HG03469 (cell line): ENCODE results near the gene TRIL.

Source experiments
- ATAC-seq: cut with Tn5 transposase; IDR thresholded peaks from one replicate; pipeline ENCODE4 v1.9.1; 2021; ENCODE audit warnings: mild to moderate bottlenecking, moderate library complexity, moderate number of reproducible peaks; ENCODE audit not compliant: unreplicated experiment

TRIL gene

DNA sequence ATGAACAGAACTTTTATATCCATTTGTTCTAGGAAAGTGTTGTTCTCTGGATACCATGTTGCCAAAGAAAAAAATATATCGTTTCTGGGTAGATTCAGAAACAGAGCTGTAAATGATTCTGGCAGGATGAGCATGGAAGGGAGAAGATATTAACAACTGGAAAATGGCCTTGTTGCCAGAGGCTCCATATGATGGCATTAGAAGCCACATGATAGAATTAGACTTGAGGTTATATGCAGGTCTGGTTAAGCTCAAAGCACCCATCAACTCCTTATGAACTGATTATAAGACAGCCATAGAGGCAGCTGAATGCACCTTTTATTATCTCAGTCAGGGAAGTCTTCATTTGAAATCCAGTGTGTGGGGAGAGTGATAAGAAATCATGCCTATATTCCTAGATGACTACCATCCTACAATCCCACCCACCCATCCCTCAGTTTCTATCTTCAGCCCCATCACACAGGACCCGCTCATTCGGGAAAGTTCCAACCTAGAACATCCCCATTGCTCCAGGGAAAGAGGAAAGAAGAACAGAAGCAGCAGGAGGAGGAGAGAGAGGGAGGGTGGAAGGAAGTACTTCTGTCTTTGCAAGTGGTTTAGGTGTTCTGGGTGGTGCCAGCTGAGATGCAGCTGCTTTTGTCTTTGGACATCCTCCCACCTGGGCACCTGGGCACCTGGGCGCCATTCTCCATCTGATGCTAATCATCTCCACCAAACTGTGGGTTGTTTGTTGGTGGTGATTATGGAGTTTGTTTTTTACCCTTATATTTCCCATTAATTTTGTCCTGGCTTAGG, 25.5 kb upstream of the TRIL start:
- no peak for ATAC-seq

DNA sequence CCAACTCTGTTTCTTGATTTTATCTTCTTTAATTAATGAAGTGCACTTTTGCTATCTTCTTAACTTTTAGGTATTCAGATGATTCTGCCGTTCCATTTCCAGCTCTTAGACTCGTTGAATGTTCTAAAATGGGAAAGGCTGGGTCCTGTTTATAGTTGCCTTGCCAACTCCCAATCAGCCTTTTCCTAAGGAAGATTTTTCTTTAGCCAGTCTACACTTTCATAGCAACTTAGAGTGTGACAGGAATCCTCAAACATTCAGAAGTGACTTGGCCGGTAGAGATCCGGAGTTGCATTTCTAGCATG, 23.0 kb upstream of the TRIL start:
- no peak for ATAC-seq

DNA sequence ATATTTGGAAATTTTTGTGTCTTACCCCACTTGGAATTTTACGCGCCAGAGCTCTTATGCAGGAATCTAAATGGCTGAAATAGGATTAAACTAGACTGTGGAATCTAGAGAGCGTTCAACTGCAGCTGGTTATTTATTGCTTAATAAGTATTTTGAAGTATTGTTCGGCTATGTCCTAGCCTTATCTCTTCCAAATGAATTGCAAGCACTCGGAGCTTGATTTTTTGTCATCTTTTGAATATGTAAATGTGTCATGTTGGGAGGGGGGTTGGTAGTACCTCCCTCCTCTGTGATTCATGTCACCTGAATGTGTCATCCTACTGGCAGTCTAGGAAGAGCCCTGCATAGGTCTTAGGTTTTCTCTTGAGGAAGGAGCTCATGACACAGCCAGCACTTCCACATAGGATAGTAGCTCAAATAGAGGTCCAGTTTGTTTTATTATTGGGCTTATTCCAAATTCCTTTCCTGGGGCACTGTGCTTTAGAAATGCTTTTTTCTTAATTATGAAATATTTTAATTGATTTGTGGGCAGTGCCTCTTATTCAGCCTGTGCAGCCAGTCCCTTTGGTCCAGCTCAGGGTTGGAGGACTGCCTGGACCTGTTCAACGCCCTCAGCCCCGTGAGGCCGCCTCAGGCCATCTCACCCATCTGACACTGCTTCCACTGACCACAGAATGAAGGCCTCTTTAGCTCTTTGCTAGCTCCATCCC, 22.5 kb upstream of the TRIL start:
- no peak for ATAC-seq

DNA sequence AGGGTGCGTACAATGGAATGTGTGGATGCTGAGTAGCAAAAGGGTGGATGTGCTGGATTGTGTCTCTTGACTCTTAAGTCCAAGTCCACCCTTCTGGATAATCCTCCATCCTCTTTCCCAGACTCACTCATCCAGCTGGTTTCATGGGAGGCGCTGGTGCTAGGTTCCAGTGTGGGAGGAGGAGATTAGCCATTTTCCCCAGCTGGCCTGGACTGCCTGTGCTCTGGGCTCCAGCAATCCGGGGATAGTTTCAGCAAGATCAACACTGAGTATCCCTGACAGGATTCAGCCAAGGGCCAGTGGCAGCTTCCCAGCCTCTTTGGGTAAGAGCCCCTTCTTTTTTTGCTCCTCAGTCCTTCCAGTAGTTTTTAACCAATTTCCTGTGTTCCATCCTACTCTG, 21.6 kb upstream of the TRIL start:
- ATAC-seq = no peak

DNA sequence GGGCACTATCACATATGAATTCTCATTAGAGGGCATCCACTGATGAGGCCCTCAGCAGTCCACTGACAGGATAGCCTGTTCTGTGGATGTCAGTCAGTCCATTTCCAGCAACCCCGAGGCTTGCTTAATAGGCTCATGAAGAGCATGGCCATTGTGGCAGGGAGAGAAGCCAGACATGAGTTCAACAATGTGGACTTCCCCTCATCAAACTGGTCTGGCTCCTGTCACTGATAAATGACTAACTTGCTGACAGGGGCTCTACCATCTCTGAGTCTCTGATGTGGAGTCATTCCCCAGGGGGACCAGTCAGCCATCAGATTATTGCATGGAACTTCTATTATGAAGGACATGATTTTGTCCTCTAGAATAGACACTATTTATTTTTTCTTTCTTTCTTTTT, 19.8 kb upstream of the TRIL start:
- ATAC-seq = no peak

DNA sequence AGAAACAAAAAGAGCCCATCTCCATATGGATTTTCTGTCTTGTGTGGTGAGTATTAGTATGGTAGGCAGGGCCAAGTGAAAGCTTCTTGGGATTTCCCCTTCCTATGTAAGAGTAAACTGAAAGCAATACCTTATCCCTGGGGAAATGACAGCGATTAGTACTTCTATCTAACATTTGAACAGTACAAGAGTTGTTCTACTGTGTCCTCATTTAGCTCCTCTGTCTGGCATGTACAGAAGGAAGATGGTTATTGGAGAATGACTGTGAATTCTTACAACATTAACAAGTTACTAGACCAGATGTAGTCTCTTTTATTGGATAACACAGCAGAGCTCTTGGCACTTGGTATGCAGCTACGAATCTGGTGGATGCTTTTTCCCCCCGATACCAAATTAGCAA, 17.9 kb upstream of the TRIL start:
- ATAC-seq = no peak

DNA sequence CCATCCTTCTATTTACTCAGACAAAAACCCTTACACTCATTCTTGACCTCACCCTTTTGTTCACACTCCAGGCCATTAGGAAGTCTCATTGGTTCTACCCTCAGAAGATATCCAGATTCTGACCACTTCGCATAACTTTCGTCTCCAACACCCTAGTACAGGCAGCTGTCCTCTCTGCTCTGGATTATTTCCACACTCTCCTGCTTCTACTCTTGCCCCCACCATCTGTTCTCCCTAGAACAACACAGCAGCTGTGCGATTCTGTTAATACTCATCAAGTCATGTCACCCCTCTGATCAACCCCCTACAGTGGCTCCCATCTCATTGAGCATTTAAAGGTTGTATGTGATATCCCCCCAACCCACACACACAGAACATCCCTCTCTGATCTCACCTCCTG, 15.5 kb upstream of the TRIL start:
- ATAC-seq = no peak

DNA sequence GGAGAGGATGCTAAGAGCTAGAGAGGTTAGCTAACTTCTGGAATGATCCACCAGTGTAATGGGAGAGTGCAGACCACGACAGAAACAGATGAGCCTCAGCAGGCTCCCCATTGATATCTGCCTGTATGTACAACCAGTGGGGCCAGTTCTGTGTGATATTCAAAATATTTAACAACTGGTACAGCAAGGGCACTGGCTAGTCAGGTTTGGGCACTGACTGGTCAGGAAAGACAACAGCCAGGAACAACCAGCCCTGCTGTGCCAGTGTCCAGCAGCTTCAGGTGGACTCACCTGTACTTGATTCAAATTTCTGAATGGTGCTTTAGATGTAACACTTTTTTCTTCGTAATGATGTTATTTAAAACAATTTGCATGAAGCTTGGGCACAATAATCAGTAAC, 5.9 kb upstream of the TRIL start:
- ATAC-seq = no peak

DNA sequence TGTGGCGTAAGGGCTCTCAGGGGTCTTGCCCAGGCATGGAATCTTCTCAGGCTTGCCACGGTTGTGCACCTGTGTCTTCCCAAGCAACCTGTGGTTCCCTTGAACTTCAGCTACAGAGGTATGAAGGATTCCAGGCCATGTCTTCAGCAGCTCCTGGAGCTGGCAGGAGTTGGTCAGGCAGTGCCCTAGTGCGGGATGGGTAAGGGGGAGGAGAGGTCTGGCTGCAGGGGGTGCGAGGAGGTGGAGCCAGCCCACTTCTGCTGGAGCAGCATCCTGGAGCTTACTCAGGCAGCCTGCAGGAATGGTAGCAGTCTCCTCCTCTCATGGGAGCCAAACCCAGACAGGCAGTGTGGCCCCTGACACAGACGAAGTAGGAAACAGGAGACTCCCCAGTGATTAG, 3.8 kb upstream of the TRIL start:
- no peak for ATAC-seq

DNA sequence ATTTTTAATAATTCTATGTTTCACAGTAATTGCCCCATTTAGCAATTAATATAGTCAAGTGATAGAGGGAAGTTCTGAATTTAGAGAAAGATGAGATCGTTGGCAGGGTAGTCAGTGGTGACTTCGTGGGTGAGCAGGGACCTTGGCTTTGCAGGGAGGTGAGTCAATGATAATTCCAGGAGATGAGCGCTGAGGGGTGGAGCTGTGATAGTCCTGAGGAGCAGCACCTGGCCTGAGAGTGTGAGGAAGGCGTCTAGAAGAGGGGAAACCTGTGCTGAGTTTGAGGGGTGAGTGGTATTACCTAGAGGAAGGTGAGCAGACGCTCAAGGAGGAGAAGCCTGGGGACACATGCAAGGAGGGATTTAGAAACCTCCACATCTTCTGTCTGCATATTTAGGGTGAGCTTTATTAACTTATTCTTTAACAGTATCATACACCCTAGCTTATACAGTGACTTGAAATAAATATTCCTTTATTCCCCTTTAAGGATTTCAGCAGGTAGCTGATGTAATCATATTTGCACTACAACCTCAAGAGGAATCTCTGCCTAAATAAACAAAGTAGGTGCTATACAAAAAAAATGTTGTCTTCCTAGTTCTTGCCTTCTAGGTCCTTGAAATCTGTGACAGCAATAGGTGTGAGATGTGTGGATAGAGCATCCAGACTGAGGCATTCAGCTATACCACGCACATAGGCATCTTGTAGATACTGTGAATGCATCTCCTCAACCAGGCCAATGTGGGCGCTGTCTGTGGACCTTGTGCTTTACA, 2.1 kb upstream of the TRIL start:
- ATAC-seq = no peak

DNA sequence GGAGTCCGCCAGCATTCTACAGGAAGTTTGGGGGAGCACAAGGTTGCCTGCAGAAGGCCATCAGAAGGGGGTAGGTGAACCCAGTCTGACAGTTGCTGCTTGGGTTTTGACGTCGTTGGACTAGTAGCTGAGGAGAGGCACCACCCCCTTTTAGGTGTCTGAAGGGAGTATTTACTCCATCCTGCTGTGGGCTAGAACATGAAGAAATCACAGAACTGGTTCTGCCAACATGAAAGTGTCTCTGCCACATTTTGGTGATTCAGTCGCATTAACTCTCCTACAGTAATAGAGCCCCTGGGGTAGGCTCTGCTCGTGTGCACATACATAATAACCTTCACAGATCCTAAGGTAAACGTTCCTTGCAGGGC, 834 bp upstream of the TRIL start:
- no peak for ATAC-seq

DNA sequence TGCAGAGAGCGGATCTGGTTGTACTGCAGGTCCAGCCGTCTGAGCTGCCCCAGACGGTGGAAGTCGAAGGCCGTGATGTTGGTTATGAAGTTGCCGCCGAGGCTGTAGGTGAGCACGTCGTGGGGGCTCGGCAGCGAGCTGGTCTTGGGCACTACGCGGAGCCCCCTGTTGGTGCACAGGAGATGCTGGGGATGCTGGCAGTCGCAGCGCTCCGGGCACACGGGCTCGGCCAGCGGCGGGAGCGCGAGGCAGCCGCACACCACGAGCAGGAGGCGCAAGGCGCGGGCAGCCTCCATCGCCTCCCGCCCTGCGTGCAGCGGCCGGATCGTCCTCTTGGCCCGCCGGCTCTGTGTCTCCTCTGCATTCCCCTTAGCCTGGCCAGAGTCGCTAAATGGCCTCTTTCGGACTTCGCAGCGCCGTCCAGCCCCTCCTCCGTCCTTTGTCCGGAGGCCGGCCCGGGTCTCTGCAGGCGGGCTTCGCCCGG, 337 bp downstream of the TRIL start:
- ATAC-seq = no peak

DNA sequence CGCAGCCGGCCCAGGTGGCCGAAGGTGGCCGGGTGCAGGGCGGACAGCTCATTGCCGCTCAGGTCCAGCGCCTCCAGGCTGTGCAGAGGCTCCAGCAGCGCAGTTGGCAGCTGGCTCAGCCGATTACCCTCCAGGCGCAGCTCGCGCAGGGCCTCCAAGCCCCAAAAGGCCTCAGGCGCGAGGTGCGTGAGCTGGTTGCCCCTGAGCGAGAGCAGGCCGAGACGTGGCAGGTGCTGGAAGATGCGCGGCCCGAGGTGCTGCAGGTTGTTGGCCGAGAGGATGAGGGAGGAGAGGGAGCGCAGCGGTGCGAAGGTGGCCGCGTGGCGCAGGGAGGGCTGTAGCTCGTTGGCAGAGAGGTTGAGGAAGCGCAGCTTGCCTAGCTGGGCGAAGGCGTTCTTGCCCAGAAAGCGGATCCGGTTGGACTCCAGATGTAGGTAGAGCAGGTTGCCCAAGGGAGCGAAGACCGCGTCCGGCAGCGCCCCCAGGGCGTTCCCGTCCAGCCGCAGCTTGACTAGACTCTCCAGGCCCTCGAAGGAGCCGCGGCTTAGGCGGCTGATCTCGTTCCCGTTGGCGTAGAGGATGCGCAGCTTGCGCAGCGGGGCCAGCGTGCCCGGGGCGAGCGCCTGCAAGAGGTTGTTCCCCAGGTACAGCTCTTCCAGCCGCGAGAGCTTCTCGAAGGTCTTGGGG, 923 bp downstream of the TRIL start:
- ATAC-seq = no peak

DNA sequence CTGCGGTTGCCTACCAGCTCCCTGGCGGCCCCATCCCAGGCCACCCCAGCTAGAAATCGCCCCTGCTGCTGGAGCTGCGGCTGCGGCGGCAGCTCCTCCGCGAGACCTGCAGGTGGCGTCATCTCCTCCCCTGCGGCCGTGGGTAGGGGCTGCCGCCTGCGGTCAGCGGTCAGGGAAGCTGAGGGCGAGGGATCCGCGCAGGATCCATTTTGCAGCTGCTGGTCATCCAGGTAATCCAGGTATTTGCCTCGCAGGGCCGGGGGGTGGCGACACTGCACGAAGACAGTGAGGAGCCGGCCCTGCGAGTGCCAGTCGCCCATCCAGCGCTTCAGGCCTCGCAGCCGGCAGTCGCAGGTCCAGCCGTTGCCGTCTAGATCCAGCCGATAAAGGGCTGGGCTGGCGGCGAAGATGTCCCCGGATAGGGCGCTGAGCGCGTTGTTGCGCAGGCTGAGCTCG, 1.5 kb downstream of the TRIL start:
- no peak for ATAC-seq

DNA sequence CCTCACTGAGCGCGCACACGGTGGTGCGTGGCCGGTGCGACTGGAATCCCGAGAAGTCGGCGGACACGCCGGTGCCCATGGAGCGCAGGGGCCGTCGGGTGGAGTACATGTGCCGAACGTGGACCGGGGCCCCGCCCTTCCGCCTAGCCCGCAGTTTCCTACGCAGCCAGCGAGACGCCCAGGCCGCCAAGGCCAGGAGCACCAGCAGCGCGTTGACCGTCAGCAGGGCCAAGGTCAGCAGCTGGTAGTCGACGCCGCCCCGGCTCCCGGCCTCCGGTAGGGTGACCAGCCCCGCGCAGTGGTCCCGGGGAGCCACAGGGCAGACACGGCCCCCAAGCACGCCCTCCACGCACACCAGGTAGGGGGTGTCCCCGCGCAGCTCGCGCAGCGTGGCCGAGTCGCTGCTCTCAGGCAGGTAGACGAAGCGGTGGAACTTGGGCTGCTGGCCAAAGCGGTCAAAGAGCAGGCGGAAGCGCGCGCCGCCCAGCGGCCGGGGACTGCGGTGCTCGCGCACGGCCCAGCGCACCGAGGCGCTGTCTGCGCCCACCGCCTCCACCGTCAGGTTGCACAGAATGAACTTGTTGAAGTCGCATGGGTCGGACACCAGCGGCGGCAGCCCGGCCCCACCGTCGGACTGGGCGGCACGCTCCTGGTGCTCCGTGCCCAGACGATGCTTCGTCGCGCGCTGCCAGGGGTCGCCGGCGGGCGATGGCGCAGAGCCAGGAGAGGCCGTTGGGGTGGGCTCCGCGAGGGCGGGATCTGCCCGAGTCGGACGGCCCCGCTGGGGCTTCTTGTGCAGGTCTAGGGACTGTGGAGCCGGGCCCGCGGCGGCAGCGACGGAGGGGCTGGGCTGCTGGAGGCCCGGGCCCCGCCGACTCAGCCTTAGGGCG, 2.2 kb downstream of the TRIL start:
- ATAC-seq = no peak

DNA sequence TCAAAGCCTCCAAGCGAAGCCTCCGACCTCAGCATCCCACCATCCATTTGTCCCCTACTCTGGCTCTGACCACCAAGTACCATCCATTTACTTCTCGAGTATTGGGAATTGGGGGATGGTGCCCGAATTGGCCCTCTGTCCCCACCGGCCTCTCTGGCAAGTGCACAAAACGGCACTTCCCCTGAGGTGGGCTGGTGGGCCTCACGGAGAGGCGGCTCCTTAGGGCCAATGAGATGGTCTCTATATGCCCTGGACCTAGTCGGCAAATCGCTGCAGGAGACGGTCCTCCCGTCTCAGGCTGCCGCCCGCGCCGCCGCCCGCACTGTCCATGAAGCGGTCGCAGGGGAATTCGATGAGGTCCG, 2.8 kb downstream of the TRIL start:
- no peak for ATAC-seq

DNA sequence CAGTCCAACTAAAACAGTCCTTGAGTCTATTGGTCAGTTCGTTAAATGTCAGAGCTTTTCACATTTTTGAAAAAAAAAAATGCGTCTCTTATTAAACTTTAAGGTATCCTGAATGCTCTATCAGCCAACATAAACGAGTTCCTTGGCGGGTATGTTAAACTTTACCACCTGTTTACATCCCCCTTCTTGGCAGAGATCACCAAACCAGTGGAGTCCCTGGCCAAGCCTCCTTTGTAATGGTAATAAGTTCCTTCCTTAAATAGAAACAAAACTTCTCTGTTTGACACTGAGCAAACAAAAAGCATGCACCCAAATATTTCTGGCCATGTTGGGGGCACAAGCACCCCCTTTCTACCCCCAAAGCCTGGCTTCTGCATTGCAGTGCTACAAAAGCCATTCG, 3.2 kb downstream of the TRIL start:
- no peak for ATAC-seq

DNA sequence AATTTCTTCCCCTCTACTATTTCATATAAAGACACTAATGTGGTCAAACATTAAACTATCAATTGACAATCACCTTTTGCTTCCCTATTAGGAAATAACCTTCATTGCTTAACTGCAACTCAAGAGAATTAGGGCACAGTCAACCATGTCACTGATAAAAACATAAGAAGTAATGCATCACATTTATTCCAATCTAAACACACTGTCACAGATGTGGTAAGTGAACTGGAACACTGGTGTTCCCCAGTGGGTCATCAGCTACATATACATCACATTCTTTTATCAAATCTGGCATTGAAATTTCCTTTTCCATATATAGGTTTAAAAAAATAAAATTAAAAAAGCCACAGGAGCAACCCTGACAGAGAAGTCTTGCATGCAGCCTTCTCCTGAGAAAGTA, 3.7 kb downstream of the TRIL start:
- no peak for ATAC-seq

DNA sequence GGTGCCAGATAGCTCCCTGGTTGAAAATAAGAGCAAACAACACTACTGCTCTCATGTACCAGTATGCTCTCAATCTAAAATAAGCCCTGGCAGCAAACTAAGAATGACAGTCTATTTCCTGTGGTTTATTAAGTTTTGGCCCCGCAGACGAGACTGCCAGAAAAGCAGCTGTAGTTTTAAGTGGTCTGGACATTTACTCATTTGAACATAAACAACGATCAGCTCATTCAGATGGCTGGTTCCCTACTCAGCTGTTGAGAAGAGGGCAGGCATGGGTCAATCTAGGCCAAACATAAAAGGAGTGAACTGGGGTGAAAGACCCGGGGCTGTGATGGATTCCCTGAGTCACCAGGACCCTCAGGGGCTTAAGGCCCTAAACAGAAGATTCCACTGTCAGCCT, 4.5 kb downstream of the TRIL start:
- no peak for ATAC-seq

DNA sequence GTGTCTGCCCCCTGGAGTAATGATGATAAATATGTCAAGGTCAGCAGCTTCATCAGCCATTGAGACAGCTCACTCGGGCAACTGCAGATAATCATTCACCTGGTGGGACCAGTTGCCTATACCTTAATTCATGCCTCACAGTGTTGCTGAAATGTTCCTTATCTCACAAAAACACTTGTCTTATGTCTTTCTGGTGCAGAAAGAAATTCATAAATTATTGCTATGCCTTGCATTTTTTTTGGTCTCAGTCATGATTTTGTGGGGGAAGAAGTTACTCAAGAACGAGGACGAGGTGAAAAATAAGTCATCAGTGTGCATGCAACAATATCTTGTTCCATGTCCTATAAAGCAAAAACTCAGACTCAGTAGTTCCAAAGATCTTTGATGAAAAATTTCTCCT, 16.0 kb downstream of the TRIL start:
- no peak for ATAC-seq
